NCI-H1417 treated with DMSO at 0.1 percent for 48 hours (cell line): ENCODE measurements around the gene PDZD2.
"Not testable (repeated sequence)": the region's sequence is repeated elsewhere in the genome, so short reads cannot be mapped to it uniquely, and the experiment has no call there.

Experiments
- DNase-seq: peaks from one replicate; lab custom pipeline; 2025; lab: John Stamatoyannopoulos, UW

The PDZD2 gene

GRCh38 chr5:31691408-31691807, 52.5 kb downstream of the PDZD2 start:
- DNase-seq: not testable (repeated sequence)

GRCh38 chr5:31692561-31693221, 53.8 kb downstream of the PDZD2 start:
- DNase-seq: no peak

GRCh38 chr5:31698673-31699072, 59.7 kb downstream of the PDZD2 start:
- DNase-seq: no peak

GRCh38 chr5:31701642-31702299, 62.8 kb downstream of the PDZD2 start:
- DNase-seq: no peak

- no peak for DNase-seq
Measured at GRCh38 chr5:31702712-31703111, 63.8 kb downstream of the PDZD2 start.

GRCh38 chr5:31703757-31704156, 64.8 kb downstream of the PDZD2 start:
- no peak for DNase-seq

- no peak for DNase-seq
Measured at GRCh38 chr5:31706186-31706585, 67.3 kb downstream of the PDZD2 start.

- DNase-seq: no peak
Measured at GRCh38 chr5:31707329-31707728, 68.4 kb downstream of the PDZD2 start.

GRCh38 chr5:31708089-31708488, 69.2 kb downstream of the PDZD2 start:
- no peak for DNase-seq

- DNase-seq: no peak
Measured at GRCh38 chr5:31711363-31711762, 72.4 kb downstream of the PDZD2 start.

GRCh38 chr5:31711935-31712592, 73.1 kb downstream of the PDZD2 start:
- no peak for DNase-seq

- DNase-seq: no peak
Measured at GRCh38 chr5:31717561-31717960, 78.6 kb downstream of the PDZD2 start.

GRCh38 chr5:31720004-31720403, 81.1 kb downstream of the PDZD2 start:
- no peak for DNase-seq

- no peak for DNase-seq
Measured at GRCh38 chr5:31720811-31721345, 81.9 kb downstream of the PDZD2 start.

GRCh38 chr5:31722111-31722510, 83.2 kb downstream of the PDZD2 start:
- no peak for DNase-seq

- DNase-seq: no peak
Measured at GRCh38 chr5:31725996-31726395, 87.1 kb downstream of the PDZD2 start.

- no peak for DNase-seq
Measured at GRCh38 chr5:31726952-31727351, 88.0 kb downstream of the PDZD2 start.

- DNase-seq: no peak
Measured at GRCh38 chr5:31728039-31728438, 89.1 kb downstream of the PDZD2 start.

GRCh38 chr5:31728806-31729205, 89.9 kb downstream of the PDZD2 start:
- DNase-seq: not testable (repeated sequence)

- DNase-seq: no peak
Measured at GRCh38 chr5:31730139-31730538, 91.2 kb downstream of the PDZD2 start.

- no peak for DNase-seq
Measured at GRCh38 chr5:31731016-31731415, 92.1 kb downstream of the PDZD2 start.

- DNase-seq: no peak
Measured at GRCh38 chr5:31731710-31732301, 92.9 kb downstream of the PDZD2 start.

- DNase-seq: not testable (repeated sequence)
Measured at GRCh38 chr5:31732821-31733220, 93.9 kb downstream of the PDZD2 start.
